Trophoblast cell (in vitro differentiated cells and primary cell): Measurements from ENCODE around the gene ITGA5.

Source experiments
- DNase-seq, 2 donors: peaks; one replicate each; pipeline ENCODE4 v3.0.0-alpha.2; 2016
- H2AFZ ChIP-seq: 2 replicates; pipeline ENCODE4 v1.6.1; 2013; ENCODE audit warnings: low read length, moderate library complexity, mild to moderate bottlenecking; ENCODE audit not compliant: insufficient read depth, poor library complexity
- H2AK5ac ChIP-seq: 2 replicates; pipeline ENCODE4 v1.6.1; 2013; ENCODE audit warnings: mild to moderate bottlenecking, low read length
- H2BK120ac ChIP-seq: 2 replicates; pipeline ENCODE4 v1.6.1; 2013; ENCODE audit warnings: low read length, mild to moderate bottlenecking, moderate library complexity; ENCODE audit not compliant: insufficient read depth, poor library complexity
- H2BK12ac ChIP-seq: 2 replicates; pipeline ENCODE4 v1.6.1; 2013; ENCODE audit warnings: mild to moderate bottlenecking, low read length, moderate library complexity
- H2BK5ac ChIP-seq: 2 replicates; pipeline ENCODE4 v1.6.1; 2013; ENCODE audit warnings: low read length, low read depth, moderate library complexity, mild to moderate bottlenecking; ENCODE audit not compliant: poor library complexity
- H3K14ac ChIP-seq: 2 replicates; pipeline ENCODE4 v1.6.1; 2013; ENCODE audit warnings: mild to moderate bottlenecking, low read length
- H3K18ac ChIP-seq: 2 replicates; pipeline ENCODE4 v1.6.1; 2013; ENCODE audit warnings: mild to moderate bottlenecking, low read length
- H3K23ac ChIP-seq: 2 replicates; pipeline ENCODE4 v1.6.1; 2013; ENCODE audit warnings: low read length
- H3K27ac ChIP-seq: 2 replicates; pipeline ENCODE4 v1.5.1; 2013; ENCODE audit warnings: low read depth, mild to moderate bottlenecking, inconsistent platforms, low read length, moderate library complexity
- H3K27me3 ChIP-seq: 2 replicates; pipeline ENCODE4 v1.6.1; 2013; ENCODE audit warnings: inconsistent platforms, mild to moderate bottlenecking, low read length, moderate library complexity; ENCODE audit not compliant: insufficient read depth
- H3K36me3 ChIP-seq, 2 experiments: 1 replicate in 1 of 2; 2 replicates in 1 of 2; pipeline ENCODE4 v1.6.1; 2013; ENCODE audit warnings: low read length in 2 of 2, mild to moderate bottlenecking in 2 of 2, moderate library complexity in 1 of 2; ENCODE audit not compliant: insufficient read depth in 2 of 2, control insufficient read depth in 1 of 2
- H3K4ac ChIP-seq: 2 replicates; pipeline ENCODE4 v1.6.1; 2013; ENCODE audit warnings: low read depth, mild to moderate bottlenecking, low read length, moderate library complexity
- H3K4me1 ChIP-seq, 2 experiments: 1 replicate in 1 of 2; 2 replicates in 1 of 2; pipeline ENCODE4 v1.6.1; 2013; ENCODE audit warnings: low read length in 2 of 2, mild to moderate bottlenecking in 2 of 2, moderate library complexity in 1 of 2; ENCODE audit not compliant: insufficient read depth in 2 of 2, control insufficient read depth in 1 of 2
- H3K4me2 ChIP-seq: 2 replicates; pipeline ENCODE4 v1.6.1; 2013; ENCODE audit warnings: inconsistent platforms, mild to moderate bottlenecking, low read length, moderate library complexity
- H3K4me3 ChIP-seq: 2 replicates; pipeline ENCODE4 v1.5.1; 2013; ENCODE audit warnings: mild to moderate bottlenecking, low read depth, low read length, inconsistent platforms
- H3K79me1 ChIP-seq: one replicate; pipeline ENCODE4 v1.6.1; 2013; ENCODE audit warnings: low read length
- H3K79me2 ChIP-seq: 2 replicates; pipeline ENCODE4 v1.6.1; 2013; ENCODE audit warnings: low read length, mild to moderate bottlenecking; ENCODE audit not compliant: control insufficient read depth, insufficient read depth, poor library complexity
- H3K9ac ChIP-seq: 2 replicates; pipeline ENCODE4 v1.6.1; 2013; ENCODE audit warnings: mild to moderate bottlenecking, low read length
- H3K9me3 ChIP-seq: 2 replicates; pipeline ENCODE4 v1.6.1; 2013; ENCODE audit warnings: low read depth, mild to moderate bottlenecking, control low read depth, inconsistent platforms, low read length; ENCODE audit not compliant: insufficient read depth
- H4K12ac ChIP-seq: 2 replicates; pipeline ENCODE4 v1.6.1; 2013; ENCODE audit warnings: low read depth, mild to moderate bottlenecking, low read length, moderate library complexity
- H4K8ac ChIP-seq: 2 replicates; pipeline ENCODE4 v1.6.1; 2013; ENCODE audit warnings: low read depth, mild to moderate bottlenecking, low read length, moderate library complexity
- H4K91ac ChIP-seq: one replicate; pipeline ENCODE4 v1.6.1; 2013; ENCODE audit warnings: low read depth, mild to moderate bottlenecking, low read length, moderate library complexity
- WGBS: extraction: QIAGEN DNeasy Blood & Tissue Kit; methylation state at CpG from one replicate; pipeline ENCODE4 v1.1.7; 2013; ENCODE audit warnings: missing lambda C conversion rate; ENCODE audit not compliant: insufficient read length, insufficient coverage; ENCODE audit errors: extremely low coverage; 5-methylcytosine and 5-hydroxymethylcytosine counted together

The ITGA5 gene

DNA sequence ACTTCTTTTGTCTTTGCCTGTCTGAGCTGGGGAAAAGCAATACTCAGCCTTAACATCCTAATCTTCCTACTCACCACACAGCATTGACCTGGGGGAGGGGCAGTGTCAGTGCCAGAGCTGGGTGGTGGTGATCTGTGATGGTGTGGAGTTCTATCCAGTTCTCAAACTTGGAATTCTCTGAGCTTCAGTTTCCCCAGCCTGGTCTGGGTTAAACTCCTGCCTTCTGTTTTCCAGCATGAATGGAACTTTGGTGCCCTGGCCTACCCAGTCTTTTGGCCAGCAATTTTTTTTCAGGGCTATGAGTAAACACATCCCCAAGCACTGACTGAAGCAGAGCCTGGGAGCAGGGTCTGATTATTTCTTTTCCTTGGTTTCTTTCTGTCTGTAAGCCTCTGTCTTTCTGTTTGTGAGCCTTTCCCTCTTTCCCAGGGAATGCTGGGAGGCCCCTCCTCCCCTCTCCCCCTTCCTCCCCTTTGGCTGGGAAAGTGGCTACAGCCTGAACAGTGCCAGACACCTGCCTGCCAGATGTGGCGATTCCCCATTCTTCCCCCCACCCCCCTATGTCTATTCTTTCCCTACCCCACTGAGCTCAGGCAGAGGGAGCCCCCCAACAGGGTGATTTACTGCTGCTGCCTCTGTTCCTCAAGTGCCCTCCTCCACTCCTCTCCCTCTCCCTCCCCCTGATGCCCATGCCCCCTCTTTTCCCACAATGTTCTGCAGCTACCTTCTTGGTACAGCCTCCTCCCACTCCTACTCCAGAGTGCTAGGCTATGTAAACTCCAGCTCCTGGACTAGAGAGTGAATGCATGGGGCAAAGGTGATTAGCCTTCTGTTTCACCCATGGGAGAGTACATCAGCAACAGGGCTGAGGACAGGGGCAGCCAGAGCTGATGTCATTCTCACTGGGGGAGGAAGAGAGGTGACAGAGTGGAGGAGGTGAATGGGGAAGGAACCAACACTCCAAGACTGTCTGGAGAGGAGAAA is 65.9 kb downstream of the ITGA5 start:
- Histone ChIP-seq H3K4me3 (no peak overlapping the region), H3K27ac (no peak overlapping the region), H4K8ac (no peak overlapping the region), H2AK5ac (no peak overlapping the region), H3K9ac (no peak overlapping the region), H3K18ac (no peak overlapping the region), H3K4me1 (peaks cover 40 to 50% of the 10 kb centered on the region in 2 experiments), H3K23ac (no peak overlapping the region), H4K91ac (no peak overlapping the region), H4K12ac (no peak overlapping the region), H3K36me3 (peaks cover 2 to 23% of the 10 kb centered on the region in 2 experiments), H3K14ac (no peak overlapping the region), H2AFZ (no peak overlapping the region), H3K4ac (no peak overlapping the region), H2BK12ac (peak overlapping the region; percentile 15), H3K79me1 (peaks cover 11% of the 10 kb centered on the region), H2BK120ac (no peak overlapping the region), H2BK5ac (no peak overlapping the region), H3K4me2 (no peak overlapping the region), H3K9me3 (no peaks in the 10 kb centered on the region), H3K27me3 (no peaks in the 10 kb centered on the region), H3K79me2 (no peaks in the 10 kb centered on the region)
- DNase-seq = no peak
- WGBS = no CpG with 5 or more reads among the region's 1 CpG

GRCh38 chr12:54352022-54352531 is 67.0 kb downstream of the ITGA5 start:
- H4K91ac ChIP-seq = no peak overlapping the region
- H3K4me2 ChIP-seq = peak overlapping the region; percentile 42
- no peak overlapping the region for H2AK5ac ChIP-seq
- H2BK12ac ChIP-seq = no peak overlapping the region
- H3K9ac ChIP-seq = no peak overlapping the region
- DNase-seq = no peak
- H3K79me2 ChIP-seq = no peaks in the 10 kb centered on the region
- H3K36me3 ChIP-seq = peaks cover 7 to 30% of the 10 kb centered on the region in 2 experiments
- H3K27ac ChIP-seq = no peak overlapping the region
- no peaks in the 10 kb centered on the region for H3K27me3 ChIP-seq
- no peak overlapping the region for H4K8ac ChIP-seq
- no peak overlapping the region for H3K23ac ChIP-seq
- H3K4me1 ChIP-seq = peaks cover 30 to 39% of the 10 kb centered on the region in 2 experiments
- no peaks in the 10 kb centered on the region for H3K9me3 ChIP-seq
- H2BK5ac ChIP-seq = no peak overlapping the region
- H3K4me3 ChIP-seq = no peak overlapping the region
- H3K18ac ChIP-seq = no peak overlapping the region
- no peak overlapping the region for H3K4ac ChIP-seq
- no peak overlapping the region for H2AFZ ChIP-seq
- peaks cover 8% of the 10 kb centered on the region for H3K79me1 ChIP-seq
- WGBS = no CpG with 5 or more reads among the region's 21 CpGs
- no peak overlapping the region for H2BK120ac ChIP-seq
- H3K14ac ChIP-seq = no peak overlapping the region
- no peak overlapping the region for H4K12ac ChIP-seq

- H3K14ac ChIP-seq = no peak overlapping the region
- H2BK120ac ChIP-seq = no peak overlapping the region
- H3K79me2 ChIP-seq = no peaks in the 10 kb centered on the region
- H4K91ac ChIP-seq = no peak overlapping the region
- no peak overlapping the region for H3K23ac ChIP-seq
- peaks cover 7% of the 10 kb centered on the region for H3K79me1 ChIP-seq
- no peak overlapping the region for H4K12ac ChIP-seq
- no peak overlapping the region for H3K4me3 ChIP-seq
- H3K18ac ChIP-seq = no peak overlapping the region
- no peak overlapping the region for H3K9ac ChIP-seq
- no peak overlapping the region for H4K8ac ChIP-seq
- H3K27ac ChIP-seq = no peak overlapping the region
- WGBS = no CpG with 5 or more reads among the region's 4 CpGs
- H3K4me1 ChIP-seq = peaks cover 23 to 32% of the 10 kb centered on the region in 2 experiments
- DNase-seq = no peak
- H3K9me3 ChIP-seq = no peaks in the 10 kb centered on the region
- H3K27me3 ChIP-seq = no peaks in the 10 kb centered on the region
- H2AK5ac ChIP-seq = no peak overlapping the region
- peaks cover 12 to 37% of the 10 kb centered on the region in 2 experiments for H3K36me3 ChIP-seq
- H3K4me2 ChIP-seq = no peak overlapping the region
- no peak overlapping the region for H2AFZ ChIP-seq
- no peak overlapping the region for H2BK5ac ChIP-seq
- H3K4ac ChIP-seq = no peak overlapping the region
- H2BK12ac ChIP-seq = no peak overlapping the region
Measured at GRCh38 chr12:54351341-54351740, 67.7 kb downstream of the ITGA5 start.

DNA sequence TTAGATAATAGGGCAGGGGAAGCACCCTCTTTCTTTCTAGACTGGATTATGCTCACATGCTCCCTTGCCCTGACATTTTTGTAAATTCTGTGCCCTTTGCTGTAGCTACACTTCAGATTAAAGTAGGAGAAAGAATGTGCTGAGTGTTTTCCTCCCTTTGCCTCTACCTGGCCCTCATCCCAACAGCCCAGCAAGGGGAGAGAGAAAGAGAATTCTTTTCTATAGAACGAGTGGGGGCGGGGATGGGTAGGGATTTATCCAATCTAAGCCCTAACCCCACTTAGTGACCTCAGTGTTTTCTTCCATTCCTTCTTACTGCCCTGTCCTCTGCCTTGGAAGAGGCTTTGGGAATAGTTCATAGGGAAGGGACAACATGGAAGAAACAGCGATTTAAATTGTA is 68.3 kb downstream of the ITGA5 start:
- H3K4me2 ChIP-seq = no peak overlapping the region
- H3K36me3 ChIP-seq = peaks cover 13 to 39% of the 10 kb centered on the region in 2 experiments
- H3K18ac ChIP-seq = no peak overlapping the region
- no peak overlapping the region for H3K9ac ChIP-seq
- H4K12ac ChIP-seq = no peak overlapping the region
- H2BK120ac ChIP-seq = no peak overlapping the region
- H3K79me2 ChIP-seq = no peaks in the 10 kb centered on the region
- no peak overlapping the region for H3K14ac ChIP-seq
- H3K4me3 ChIP-seq = no peak overlapping the region
- H3K4ac ChIP-seq = no peak overlapping the region
- no CpG with 5 or more reads among the region's 3 CpGs for WGBS
- no peak overlapping the region for H2BK12ac ChIP-seq
- no peak overlapping the region for H2BK5ac ChIP-seq
- H3K79me1 ChIP-seq = peaks cover 7% of the 10 kb centered on the region
- no peaks in the 10 kb centered on the region for H3K9me3 ChIP-seq
- H3K27me3 ChIP-seq = no peaks in the 10 kb centered on the region
- peaks cover 21 to 26% of the 10 kb centered on the region in 2 experiments for H3K4me1 ChIP-seq
- H3K27ac ChIP-seq = no peak overlapping the region
- H2AK5ac ChIP-seq = no peak overlapping the region
- no peak overlapping the region for H4K8ac ChIP-seq
- H4K91ac ChIP-seq = no peak overlapping the region
- no peak overlapping the region for H2AFZ ChIP-seq
- no peak for DNase-seq
- H3K23ac ChIP-seq = no peak overlapping the region
